GM12875 (cell line): ENCODE results near the gene TBC1D16.

Experiments used
- H3K4me3 ChIP-seq: one replicate; pipeline ENCODE4 v1.5.1; 2011; ENCODE audit warnings: low read depth, low read length, control low read depth
- TF ChIP-seq, protein P1 (sequence below): IDR thresholded peaks from 2 replicates; pipeline ENCODE4 v1.5.1; 2011; ENCODE audit warnings: low read depth, mild to moderate bottlenecking, control low read depth, inconsistent platforms, low read length, moderate library complexity, borderline replicate concordance; ENCODE audit not compliant: insufficient read depth

The TBC1D16 gene

DNA sequence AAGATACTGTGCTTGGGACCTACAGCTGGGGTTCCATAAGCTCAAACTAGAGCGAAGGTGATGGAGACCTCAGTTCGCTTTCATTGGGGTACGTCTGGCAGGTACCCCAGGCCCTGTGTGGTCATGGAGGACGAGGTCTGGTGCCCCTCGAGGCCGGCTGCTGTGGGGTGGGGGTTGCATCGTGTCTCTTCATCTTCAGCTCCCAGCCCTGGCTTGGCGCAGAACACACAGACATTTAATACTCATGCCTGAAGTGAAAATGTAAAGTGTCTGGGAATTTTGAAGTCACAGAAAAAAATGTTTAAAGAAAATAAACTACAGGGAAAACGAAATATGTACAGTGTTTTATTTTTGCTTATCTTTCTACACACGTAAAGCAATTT lies 80.5 kb downstream of the TBC1D16 start:
- TF ChIP-seq, protein P1, sequence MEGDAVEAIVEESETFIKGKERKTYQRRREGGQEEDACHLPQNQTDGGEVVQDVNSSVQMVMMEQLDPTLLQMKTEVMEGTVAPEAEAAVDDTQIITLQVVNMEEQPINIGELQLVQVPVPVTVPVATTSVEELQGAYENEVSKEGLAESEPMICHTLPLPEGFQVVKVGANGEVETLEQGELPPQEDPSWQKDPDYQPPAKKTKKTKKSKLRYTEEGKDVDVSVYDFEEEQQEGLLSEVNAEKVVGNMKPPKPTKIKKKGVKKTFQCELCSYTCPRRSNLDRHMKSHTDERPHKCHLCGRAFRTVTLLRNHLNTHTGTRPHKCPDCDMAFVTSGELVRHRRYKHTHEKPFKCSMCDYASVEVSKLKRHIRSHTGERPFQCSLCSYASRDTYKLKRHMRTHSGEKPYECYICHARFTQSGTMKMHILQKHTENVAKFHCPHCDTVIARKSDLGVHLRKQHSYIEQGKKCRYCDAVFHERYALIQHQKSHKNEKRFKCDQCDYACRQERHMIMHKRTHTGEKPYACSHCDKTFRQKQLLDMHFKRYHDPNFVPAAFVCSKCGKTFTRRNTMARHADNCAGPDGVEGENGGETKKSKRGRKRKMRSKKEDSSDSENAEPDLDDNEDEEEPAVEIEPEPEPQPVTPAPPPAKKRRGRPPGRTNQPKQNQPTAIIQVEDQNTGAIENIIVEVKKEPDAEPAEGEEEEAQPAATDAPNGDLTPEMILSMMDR: no peak
- H3K4me3 ChIP-seq: no peak overlapping the region

DNA sequence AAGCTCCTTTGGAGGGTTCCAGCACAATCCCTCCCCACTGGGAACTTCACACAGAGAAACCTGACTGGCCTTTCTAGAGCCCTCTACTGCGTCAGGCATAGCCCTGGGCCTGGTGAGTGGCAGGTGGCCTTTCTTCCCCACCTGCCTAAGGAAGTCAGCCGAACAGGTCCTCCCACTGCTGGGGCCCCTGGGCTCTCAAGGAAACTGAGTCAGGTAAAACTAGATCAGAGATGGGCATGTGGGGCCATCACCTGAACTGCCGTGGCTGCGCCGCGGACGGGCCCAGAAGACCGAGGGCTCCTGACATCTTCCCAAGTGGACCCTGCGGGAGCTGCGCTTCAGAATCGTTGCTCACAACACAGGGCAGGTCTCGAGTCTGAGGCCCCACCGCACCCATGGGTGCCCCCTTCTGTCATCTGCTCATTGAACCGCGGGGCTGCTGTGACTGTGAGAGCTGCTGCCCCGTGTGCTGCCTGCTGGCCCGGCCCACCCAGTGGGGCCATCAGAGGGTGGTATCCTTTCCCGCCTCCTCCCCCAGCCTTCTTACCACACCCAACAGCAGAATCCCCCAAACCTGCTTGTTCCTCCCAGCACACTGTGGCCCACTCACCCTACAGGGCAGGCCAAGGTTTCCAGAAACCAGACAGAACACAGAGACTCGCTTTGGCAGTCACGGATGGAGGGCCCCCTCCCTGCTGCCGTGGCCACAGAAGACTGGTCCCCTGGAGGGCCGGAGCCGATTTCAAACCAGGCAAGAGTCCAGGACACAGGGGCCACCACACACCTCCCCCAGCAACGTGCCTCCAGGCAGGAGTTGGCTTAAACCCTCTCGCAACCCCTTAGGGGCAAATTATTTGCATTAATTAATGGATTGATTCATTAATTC lies 81.1 kb downstream of the TBC1D16 start:
- TF ChIP-seq, protein P1: no peak
- H3K4me3 ChIP-seq: no peak overlapping the region

- TF ChIP-seq, protein P1: no peak
- H3K4me3 ChIP-seq: no peak overlapping the region
Observed at GRCh38 chr17:79953335-79953734, 82.3 kb downstream of the TBC1D16 start.

- H3K4me3 ChIP-seq: no peak overlapping the region
- TF ChIP-seq, protein P1: no peak
Observed at GRCh38 chr17:79952901-79953300, 82.8 kb downstream of the TBC1D16 start.

DNA sequence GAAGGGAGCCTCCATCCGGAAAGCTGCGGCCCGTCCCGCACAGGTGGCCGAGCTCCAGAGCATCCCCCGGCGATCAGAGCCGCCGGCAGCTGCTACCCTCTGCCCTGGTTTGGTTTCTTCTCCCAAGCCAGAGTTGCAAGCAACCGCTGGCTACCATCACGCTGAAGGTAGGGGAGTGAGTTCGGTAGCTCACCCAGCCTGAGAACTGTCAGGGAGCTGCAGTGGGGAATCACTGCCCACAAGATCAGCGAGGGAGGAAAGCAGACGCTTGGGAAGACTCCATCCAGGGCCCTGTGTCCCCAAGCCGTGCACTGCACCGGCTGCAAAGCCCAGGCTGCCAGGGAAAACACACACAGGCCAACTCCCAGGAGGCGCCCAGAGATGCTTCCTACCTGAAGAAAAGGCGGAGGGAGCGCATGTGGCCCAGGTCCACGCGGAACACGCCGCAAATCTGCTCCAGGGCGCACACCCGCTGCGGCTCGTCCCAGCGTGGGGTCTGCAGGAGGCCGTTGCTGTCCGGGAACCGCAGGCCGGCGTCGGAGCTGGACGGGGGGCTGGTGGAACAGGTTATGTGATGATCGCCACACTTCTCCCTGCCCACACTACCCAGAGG lies 83.3 kb downstream of the TBC1D16 start:
- no peak overlapping the region for H3K4me3 ChIP-seq
- TF ChIP-seq, protein P1: no peak

DNA sequence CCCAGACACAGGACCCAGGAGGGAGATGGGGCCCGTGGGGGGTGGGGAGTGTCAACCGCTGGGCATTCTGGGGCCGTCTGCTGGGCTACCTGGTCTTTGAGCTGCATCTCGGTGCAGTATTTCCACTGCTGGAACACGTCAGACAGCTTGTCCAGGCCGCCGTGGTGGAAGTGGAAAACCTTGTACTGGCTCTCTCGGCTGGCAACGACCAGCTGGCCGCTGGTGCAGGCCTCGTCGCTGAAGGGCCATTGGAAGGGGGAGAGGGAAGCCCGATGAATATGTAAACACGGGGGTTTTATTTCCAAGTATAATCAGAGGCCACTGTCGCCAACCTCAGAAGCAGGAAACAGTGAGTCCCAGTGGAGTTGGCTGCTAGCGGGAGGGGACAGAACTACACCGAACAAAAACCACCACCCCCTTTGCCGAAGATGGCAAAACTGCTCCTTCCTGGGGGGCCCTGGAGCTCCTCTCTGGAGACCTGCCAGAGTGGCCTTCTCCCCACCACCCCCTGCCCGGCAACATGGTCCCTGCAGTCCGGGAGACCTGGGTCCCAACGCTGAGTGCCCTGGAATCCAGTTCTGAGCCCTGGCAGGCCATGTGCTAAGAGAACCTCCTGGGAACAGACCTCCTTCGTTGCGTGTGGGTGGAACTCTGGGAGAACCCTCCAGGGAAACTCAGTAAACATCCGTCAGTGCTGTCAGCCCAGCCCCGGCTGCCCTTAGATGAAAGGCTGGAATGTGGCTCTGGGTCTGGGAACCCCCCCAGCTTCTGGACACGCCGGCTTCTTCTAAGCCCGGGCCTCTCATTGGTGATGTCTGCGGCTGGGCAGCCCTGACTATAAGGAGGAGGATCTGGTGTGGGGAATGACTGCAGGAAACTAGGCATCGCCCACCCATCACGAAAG lies 84.1 kb downstream of the TBC1D16 start:
- H3K4me3 ChIP-seq: no peak overlapping the region
- TF ChIP-seq, protein P1: no peak
